HepG2 (cell line): Measurements from ENCODE around the gene RAD21L1. TPM values are rescaled to one million over a fixed set of nuclear protein-coding genes. Genes with fewer than 3 reads are reported as not detected.

ENCODE experiments used
- AKAP8 ChIP-seq: sonication (generic); formaldehyde crosslinking; IDR thresholded peaks from 2 replicates; pipeline ENCODE4 v1.5.1; 2020; ENCODE audit warnings: mild to moderate bottlenecking, missing genetic modification reagents
- ETV6 ChIP-seq: sonication (generic); formaldehyde crosslinking; conservative IDR thresholded peaks from 2 replicates; pipeline ENCODE4 v1.4.0; 2020; ENCODE audit warnings: missing genetic modification reagents
- GPN1 ChIP-seq: sonication (generic); formaldehyde crosslinking; IDR thresholded peaks from 2 replicates; pipeline ENCODE4 v1.5.1; 2020; ENCODE audit warnings: missing genetic modification reagents, borderline replicate concordance
- KAT8 ChIP-seq: IDR thresholded peaks from 2 replicates; pipeline ENCODE4 v1.6.1; 2016; ENCODE audit warnings: missing genetic modification reagents, missing compliant biosample characterization
- PHF8 ChIP-seq: sonication (generic); formaldehyde crosslinking; IDR thresholded peaks from 2 replicates; pipeline ENCODE4 v1.5.0; 2020; ENCODE audit warnings: missing genetic modification reagents
- POGZ ChIP-seq: sonication (generic); formaldehyde crosslinking; IDR thresholded peaks from 2 replicates; pipeline ENCODE4 v1.4.0; 2020; ENCODE audit warnings: mild to moderate bottlenecking, missing genetic modification reagents
- SP1 ChIP-seq, 2 experiments: fragments of 450-650 bp in 1 of 2; sonication (generic) in 1 of 2; formaldehyde crosslinking in 1 of 2; IDR thresholded peaks; 2 replicates each; pipeline versions ENCODE4 v1.4.0 to v1.6.1; 2016 to 2020; ENCODE audit warnings: missing genetic modification reagents in 1 of 2
- YEATS2 ChIP-seq: sonication (generic); formaldehyde crosslinking; IDR thresholded peaks from 2 replicates; pipeline ENCODE4 v1.4.0; 2020; ENCODE audit warnings: missing genetic modification reagents, borderline replicate concordance
- ZFY ChIP-seq: sonication (generic); formaldehyde crosslinking; IDR thresholded peaks from 2 replicates; pipeline ENCODE4 v1.4.0; 2020; ENCODE audit warnings: missing genetic modification reagents
- ZKSCAN8 ChIP-seq: IDR thresholded peaks from 2 replicates; pipeline ENCODE4 v1.6.1; 2016; ENCODE audit warnings: borderline replicate concordance, missing genetic modification reagents, missing compliant biosample characterization
- ZNF138 ChIP-seq: sonication (generic); formaldehyde crosslinking; IDR thresholded peaks from 2 replicates; pipeline ENCODE4 v1.5.0; 2020; ENCODE audit warnings: mild to moderate bottlenecking, low read depth, missing genetic modification reagents
- ZNF17 ChIP-seq: sonication (generic); formaldehyde crosslinking; IDR thresholded peaks from 2 replicates; pipeline ENCODE4 v1.5.0; 2020; ENCODE audit warnings: mild to moderate bottlenecking, missing genetic modification reagents
- ZNF207 ChIP-seq: fragments of 450-650 bp; IDR thresholded peaks from 2 replicates; pipeline ENCODE4 v1.6.1; 2016; ENCODE audit warnings: antibody characterized with exemption, borderline replicate concordance
- ZNF674 ChIP-seq: sonication (generic); formaldehyde crosslinking; IDR thresholded peaks from 2 replicates; pipeline ENCODE4 v1.5.0; 2020; ENCODE audit warnings: low read depth, mild to moderate bottlenecking, missing genetic modification reagents
- ZNF768 ChIP-seq: sonication (generic); formaldehyde crosslinking; IDR thresholded peaks from 2 replicates; pipeline ENCODE4 v1.4.0; 2020; ENCODE audit warnings: missing genetic modification reagents
- ZNF780A ChIP-seq: sonication (generic); formaldehyde crosslinking; IDR thresholded peaks from 2 replicates; pipeline ENCODE4 v1.8.0; 2022; ENCODE audit warnings: mild to moderate bottlenecking, missing genetic modification reagents, moderate library complexity
- ZSCAN30 ChIP-seq: sonication (generic); formaldehyde crosslinking; IDR thresholded peaks from 2 replicates; pipeline ENCODE4 v1.5.0; 2020; ENCODE audit warnings: mild to moderate bottlenecking, missing genetic modification reagents
- polyA plus RNA-seq, 8 experiments: library from polyadenylated mRNA; depleted of rRNA in 3 of 8; stranded (reverse) in 7 of 8; unstranded in 1 of 8; fragments of >200 nt; fragmentation: Illumina TruSeq in 4 of 8; extraction: Trizol in 4 of 8; gene quantifications; 2 replicates each; pipeline versions ENCODE4 v1.2.1 to v1.2.3, GENCODE V29; 2011 to 2016; ENCODE audit warnings: low read depth in 4 of 8, missing spikeins in 1 of 8, mixed read lengths in 1 of 8; ENCODE audit not compliant: insufficient read depth in 1 of 8
- total RNA-seq, 5 experiments: library from RNA; depleted of rRNA; stranded (reverse); fragments of >200 nt; fragmentation: Illumina TruSeq; extraction: Trizol; gene quantifications; 2 replicates each; pipeline ENCODE4 v1.2.3, GENCODE V29; 2016; ENCODE audit warnings: low read depth in 1 of 5
- TF ChIP-seq, protein P1 (sequence below): sonication (generic); formaldehyde crosslinking; IDR thresholded peaks from 2 replicates; pipeline ENCODE4 v1.4.0; 2020; ENCODE audit warnings: missing genetic modification reagents, mild to moderate bottlenecking, borderline replicate concordance
- TF ChIP-seq, protein P2 (sequence below): sonication (generic); formaldehyde crosslinking; IDR thresholded peaks from 2 replicates; pipeline ENCODE4 v1.4.0; 2020; ENCODE audit warnings: missing genetic modification reagents
- TF ChIP-seq, protein P3 (sequence below): sonication (generic); formaldehyde crosslinking; IDR thresholded peaks from 2 replicates; pipeline ENCODE4 v1.5.1; 2020; ENCODE audit warnings: missing genetic modification reagents, mild to moderate bottlenecking, borderline replicate concordance

RAD21L1 gene
- total and polyA plus RNA-seq, 2 of the 13 experiments (the other 11 are each of a cell fraction or from before 2014, with no cell fraction given) = not detected

GRCh38 chr20:1184638-1185315 lies 41.1 kb upstream of the RAD21L1 start, which contains the start of gene TMEM74B (continued):
- TF ChIP-seq, protein P1, sequence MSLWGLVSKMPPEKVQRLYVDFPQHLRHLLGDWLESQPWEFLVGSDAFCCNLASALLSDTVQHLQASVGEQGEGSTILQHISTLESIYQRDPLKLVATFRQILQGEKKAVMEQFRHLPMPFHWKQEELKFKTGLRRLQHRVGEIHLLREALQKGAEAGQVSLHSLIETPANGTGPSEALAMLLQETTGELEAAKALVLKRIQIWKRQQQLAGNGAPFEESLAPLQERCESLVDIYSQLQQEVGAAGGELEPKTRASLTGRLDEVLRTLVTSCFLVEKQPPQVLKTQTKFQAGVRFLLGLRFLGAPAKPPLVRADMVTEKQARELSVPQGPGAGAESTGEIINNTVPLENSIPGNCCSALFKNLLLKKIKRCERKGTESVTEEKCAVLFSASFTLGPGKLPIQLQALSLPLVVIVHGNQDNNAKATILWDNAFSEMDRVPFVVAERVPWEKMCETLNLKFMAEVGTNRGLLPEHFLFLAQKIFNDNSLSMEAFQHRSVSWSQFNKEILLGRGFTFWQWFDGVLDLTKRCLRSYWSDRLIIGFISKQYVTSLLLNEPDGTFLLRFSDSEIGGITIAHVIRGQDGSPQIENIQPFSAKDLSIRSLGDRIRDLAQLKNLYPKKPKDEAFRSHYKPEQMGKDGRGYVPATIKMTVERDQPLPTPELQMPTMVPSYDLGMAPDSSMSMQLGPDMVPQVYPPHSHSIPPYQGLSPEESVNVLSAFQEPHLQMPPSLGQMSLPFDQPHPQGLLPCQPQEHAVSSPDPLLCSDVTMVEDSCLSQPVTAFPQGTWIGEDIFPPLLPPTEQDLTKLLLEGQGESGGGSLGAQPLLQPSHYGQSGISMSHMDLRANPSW (CRISPR knock-in tag) = no peak
- TF ChIP-seq ETV6 (no peak), SP1 (IDR thresholded peaks at IDR 0.05) (no peak), SP1 (CRISPR knock-in tag; IDR thresholded peaks at IDR 0.05) (no peak), ZFY (CRISPR knock-in tag) (peak; percentile 85), ZNF768 (CRISPR knock-in tag) (0 out of 2 replicates have a peak, but pooled peaks have one; percentile 59), ZNF674 (CRISPR knock-in tag) (0 out of 2 replicates have a peak, but pooled peaks have one; percentile 51), PHF8 (0 out of 2 replicates have a peak, but pooled peaks have one; percentile 21), ZNF207 (no peak), ZKSCAN8 (no peak), ZNF780A (CRISPR knock-in tag) (no peak), ZNF138 (CRISPR knock-in tag) (no peak; the same call in 1 of the 2 replicates), AKAP8 (CRISPR knock-in tag) (peak; percentile 23; the same call in 1 of the 2 replicates), ZNF17 (CRISPR knock-in tag) (no peak), GPN1 (CRISPR knock-in tag) (no peak), ZSCAN30 (CRISPR knock-in tag) (no peak), YEATS2 (CRISPR knock-in tag) (no peak), POGZ (CRISPR knock-in tag) (no peak), KAT8 (CRISPR knock-in tag) (0 out of 2 replicates have a peak, but pooled peaks have one; percentile 19)
- TF ChIP-seq, protein P2, sequence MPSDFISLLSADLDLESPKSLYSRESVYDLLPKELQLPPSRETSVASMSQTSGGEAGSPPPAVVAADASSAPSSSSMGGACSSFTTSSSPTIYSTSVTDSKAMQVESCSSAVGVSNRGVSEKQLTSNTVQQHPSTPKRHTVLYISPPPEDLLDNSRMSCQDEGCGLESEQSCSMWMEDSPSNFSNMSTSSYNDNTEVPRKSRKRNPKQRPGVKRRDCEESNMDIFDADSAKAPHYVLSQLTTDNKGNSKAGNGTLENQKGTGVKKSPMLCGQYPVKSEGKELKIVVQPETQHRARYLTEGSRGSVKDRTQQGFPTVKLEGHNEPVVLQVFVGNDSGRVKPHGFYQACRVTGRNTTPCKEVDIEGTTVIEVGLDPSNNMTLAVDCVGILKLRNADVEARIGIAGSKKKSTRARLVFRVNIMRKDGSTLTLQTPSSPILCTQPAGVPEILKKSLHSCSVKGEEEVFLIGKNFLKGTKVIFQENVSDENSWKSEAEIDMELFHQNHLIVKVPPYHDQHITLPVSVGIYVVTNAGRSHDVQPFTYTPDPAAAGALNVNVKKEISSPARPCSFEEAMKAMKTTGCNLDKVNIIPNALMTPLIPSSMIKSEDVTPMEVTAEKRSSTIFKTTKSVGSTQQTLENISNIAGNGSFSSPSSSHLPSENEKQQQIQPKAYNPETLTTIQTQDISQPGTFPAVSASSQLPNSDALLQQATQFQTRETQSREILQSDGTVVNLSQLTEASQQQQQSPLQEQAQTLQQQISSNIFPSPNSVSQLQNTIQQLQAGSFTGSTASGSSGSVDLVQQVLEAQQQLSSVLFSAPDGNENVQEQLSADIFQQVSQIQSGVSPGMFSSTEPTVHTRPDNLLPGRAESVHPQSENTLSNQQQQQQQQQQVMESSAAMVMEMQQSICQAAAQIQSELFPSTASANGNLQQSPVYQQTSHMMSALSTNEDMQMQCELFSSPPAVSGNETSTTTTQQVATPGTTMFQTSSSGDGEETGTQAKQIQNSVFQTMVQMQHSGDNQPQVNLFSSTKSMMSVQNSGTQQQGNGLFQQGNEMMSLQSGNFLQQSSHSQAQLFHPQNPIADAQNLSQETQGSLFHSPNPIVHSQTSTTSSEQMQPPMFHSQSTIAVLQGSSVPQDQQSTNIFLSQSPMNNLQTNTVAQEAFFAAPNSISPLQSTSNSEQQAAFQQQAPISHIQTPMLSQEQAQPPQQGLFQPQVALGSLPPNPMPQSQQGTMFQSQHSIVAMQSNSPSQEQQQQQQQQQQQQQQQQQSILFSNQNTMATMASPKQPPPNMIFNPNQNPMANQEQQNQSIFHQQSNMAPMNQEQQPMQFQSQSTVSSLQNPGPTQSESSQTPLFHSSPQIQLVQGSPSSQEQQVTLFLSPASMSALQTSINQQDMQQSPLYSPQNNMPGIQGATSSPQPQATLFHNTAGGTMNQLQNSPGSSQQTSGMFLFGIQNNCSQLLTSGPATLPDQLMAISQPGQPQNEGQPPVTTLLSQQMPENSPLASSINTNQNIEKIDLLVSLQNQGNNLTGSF (CRISPR knock-in tag) = peak; percentile 85
- TF ChIP-seq, protein P3, sequence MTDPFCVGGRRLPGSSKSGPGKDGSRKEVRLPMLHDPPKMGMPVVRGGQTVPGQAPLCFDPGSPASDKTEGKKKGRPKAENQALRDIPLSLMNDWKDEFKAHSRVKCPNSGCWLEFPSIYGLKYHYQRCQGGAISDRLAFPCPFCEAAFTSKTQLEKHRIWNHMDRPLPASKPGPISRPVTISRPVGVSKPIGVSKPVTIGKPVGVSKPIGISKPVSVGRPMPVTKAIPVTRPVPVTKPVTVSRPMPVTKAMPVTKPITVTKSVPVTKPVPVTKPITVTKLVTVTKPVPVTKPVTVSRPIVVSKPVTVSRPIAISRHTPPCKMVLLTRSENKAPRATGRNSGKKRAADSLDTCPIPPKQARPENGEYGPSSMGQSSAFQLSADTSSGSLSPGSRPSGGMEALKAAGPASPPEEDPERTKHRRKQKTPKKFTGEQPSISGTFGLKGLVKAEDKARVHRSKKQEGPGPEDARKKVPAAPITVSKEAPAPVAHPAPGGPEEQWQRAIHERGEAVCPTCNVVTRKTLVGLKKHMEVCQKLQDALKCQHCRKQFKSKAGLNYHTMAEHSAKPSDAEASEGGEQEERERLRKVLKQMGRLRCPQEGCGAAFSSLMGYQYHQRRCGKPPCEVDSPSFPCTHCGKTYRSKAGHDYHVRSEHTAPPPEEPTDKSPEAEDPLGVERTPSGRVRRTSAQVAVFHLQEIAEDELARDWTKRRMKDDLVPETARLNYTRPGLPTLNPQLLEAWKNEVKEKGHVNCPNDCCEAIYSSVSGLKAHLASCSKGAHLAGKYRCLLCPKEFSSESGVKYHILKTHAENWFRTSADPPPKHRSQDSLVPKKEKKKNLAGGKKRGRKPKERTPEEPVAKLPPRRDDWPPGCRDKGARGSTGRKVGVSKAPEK = no peak
